Stomach smooth muscle (tissue), 2 donors: Measurements from ENCODE around the gene WDR90.

ENCODE experiments used
- H3K27ac ChIP-seq: one replicate; pipeline ENCODE4 v1.7.0; 2013; ENCODE audit warnings: mild to moderate bottlenecking, low read length, inconsistent platforms
- H3K27me3 ChIP-seq, 2 donors: one replicate each; pipeline ENCODE4 v1.7.0; 2013; ENCODE audit warnings: low read length in 2 of 2; ENCODE audit not compliant: insufficient read depth in 2 of 2, control insufficient read depth in 1 of 2
- H3K36me3 ChIP-seq, 2 donors: one replicate each; pipeline ENCODE4 v1.7.0; 2013; ENCODE audit warnings: low read length in 2 of 2; ENCODE audit not compliant: control insufficient read depth in 2 of 2, insufficient read depth in 2 of 2
- H3K4me1 ChIP-seq: one replicate; pipeline ENCODE4 v1.7.0; 2013; ENCODE audit warnings: low read length; ENCODE audit not compliant: control insufficient read depth, insufficient read depth
- H3K4me3 ChIP-seq, 2 donors: one replicate each; pipeline ENCODE4 v1.7.0; 2013; ENCODE audit warnings: low read length in 2 of 2
- H3K9ac ChIP-seq, 2 donors: one replicate each; pipeline ENCODE4 v1.7.0; 2013; ENCODE audit warnings: low read length in 2 of 2, mild to moderate bottlenecking in 1 of 2
- H3K9me3 ChIP-seq, 2 donors: one replicate each; pipeline ENCODE4 v1.7.0; 2013; ENCODE audit warnings: low read length in 2 of 2; ENCODE audit not compliant: control insufficient read depth in 2 of 2
- donor health status: healthy.
- donor health status: Pancreatic carcinoma.

Gene WDR90

DNA sequence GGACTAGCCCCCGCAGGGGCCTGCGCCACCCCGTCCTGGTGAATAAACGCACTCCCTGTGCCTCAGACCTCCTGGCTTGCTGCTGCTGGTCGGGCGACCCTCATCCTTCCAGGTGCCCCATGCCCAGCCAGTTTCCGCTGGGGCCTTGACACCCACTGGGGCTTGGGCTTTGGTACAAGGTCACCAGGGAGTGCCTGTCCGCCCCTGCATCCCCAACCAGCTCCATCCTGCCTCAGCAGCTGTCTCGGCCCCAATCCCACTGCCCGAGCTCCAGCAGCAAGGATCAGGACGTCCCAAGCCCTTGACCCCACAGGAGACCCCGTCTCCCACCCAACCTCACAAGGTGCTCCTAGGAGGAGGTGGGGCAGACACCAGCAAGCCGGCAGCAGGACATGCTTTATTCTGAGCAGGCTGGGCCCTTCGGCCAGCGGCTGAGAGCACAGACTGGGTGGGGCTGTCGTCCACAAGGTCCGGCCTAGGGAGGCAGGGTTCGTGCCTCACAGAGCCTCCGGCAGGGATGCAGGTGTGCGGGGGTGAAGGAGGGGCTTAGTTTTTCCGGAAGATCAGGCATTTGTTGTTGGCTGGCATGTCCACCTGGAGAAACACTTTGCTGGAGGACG is 15.0 kb upstream of the WDR90 start:
- Histone ChIP-seq H3K4me3 (no peak overlapping the region), H3K27ac (no peak overlapping the region), H3K9me3 (no peaks in the 10 kb centered on the region), H3K36me3 (no peaks in the 10 kb centered on the region), H3K4me1 (peaks cover 36% of the 10 kb centered on the region), H3K27me3 (peaks cover 2 to 6% of the 10 kb centered on the region in 2 donors), H3K9ac (no peak overlapping the region)

DNA sequence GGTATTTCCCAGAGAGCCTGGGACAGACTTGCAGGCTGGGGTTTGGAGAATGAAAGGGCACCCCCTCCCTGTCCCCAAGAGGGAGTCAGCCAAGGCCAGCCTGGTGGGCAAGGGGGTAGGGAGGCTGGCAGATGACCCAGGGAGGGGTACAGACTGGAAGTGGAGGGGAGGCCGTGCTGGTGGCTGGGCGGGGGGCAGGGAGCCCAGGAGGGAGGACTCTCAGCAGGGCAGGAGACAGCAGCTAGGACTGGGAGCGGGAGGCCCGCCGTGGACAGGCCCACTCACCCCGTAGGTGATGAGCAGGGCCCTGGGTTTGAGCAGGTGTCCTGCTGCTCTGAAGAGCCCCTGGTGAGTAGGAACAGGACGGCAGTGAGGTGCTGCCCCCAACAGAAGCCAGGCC is 14.2 kb upstream of the WDR90 start:
- Histone ChIP-seq H3K9ac (peak overlapping the region in 1 of 2 donors; percentile 93), H3K27me3 (peaks cover 2 to 6% of the 10 kb centered on the region in 2 donors), H3K4me1 (peaks cover 34% of the 10 kb centered on the region), H3K36me3 (no peaks in the 10 kb centered on the region), H3K9me3 (no peaks in the 10 kb centered on the region), H3K4me3 (peak overlapping the region in 1 of 2 donors; percentile 94), H3K27ac (no peak overlapping the region)

DNA sequence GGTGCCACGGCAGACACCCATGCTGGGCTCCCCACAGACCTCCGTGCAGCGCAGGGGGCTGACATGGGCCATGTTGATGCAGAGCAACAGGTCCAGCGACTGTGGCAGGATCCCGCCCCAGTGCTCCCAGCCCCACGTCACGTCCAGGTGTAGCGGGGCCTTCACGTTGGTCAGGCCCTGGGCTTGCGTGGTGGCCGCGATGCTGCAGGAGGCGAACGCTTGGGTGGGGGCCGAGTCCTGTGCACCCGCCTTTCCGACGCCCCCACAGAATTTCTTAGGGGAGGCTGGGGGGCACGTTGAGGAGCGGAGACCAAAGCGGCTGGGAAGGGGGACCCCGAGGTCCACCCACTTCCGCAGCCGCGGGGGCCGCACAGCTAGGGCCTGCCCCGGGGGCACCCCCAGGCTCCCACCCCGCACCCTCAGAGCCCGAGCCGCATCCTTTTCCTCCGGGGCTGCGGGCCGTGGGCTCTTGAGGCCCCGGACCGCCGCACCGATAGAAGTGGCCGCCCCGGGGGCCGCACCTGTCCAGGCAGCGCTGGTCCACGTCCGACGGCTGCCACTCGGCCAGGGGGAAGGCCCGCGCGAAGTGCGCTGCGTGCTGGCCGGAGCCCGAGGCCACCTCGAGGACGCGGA is 13.5 kb upstream of the WDR90 start:
- Histone ChIP-seq H3K4me3 (peak overlapping the region; percentile 94 to 97), H3K4me1 (peaks cover 28% of the 10 kb centered on the region), H3K27ac (peak overlapping the region; percentile 95), H3K9ac (peak overlapping the region; percentile 42 to 93), H3K9me3 (no peaks in the 10 kb centered on the region), H3K27me3 (peaks cover 0 to 6% of the 10 kb centered on the region in 2 donors), H3K36me3 (no peaks in the 10 kb centered on the region)

DNA sequence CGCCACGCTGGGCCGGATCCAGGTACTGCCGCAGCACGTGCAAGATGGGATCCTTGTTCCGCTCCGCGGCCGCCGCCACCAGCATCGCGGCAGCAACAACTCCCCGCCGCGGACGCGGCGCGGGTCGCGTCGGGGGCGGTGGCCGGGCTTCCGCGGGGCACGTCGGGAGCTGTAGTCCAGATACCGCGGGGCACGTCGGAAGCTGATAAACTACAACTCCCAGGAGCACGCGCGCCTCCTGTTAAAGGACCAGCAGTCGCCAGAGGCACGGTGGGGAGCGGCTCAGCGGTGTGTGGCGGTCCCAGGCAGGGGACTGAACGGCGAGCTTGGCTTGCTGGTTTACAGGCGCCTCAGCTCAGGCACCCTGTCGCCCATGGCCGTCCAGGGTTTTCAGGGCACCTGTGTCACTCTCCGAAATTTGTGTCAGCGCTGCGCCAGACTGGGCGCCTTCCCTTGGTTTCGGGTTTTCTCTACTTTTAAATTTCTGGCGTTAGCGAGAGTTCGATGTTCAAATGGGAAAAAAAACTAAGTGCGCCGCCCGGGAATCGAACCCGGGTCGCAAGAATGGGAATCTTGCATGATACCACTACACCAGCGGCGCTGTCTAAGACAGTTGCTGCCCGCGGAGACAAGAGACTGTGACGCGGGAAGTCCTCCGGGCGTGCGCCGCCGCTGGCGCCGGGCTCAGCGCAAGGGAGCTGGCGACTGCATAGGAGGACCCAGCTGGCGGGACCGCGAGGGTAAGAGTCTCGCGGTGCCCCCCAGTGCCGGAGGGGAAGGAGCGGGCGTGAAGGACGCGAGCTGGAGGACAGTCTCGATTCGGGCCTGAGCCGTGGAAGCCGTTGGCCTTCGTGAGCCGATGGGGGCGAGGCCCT is 12.7 kb upstream of the WDR90 start, which contains the start of gene METTL26:
Gene METTL26 (minus strand): TSS at position 100 of the 875 bp plus-strand sequence. CDS start 15 bp downstream, at position 85.
- peaks cover 0 to 4% of the 10 kb centered on the region in 2 donors for H3K27me3 ChIP-seq
- H3K9me3 ChIP-seq, result no peaks in the 10 kb centered on the region
- peak within 1 kb of the TSS; percentile 95 for H3K27ac ChIP-seq
- peak within 1 kb of the TSS; percentile 94 to 97 for H3K4me3 ChIP-seq
- H3K4me1 ChIP-seq, result peaks cover 30% of the 10 kb centered on the region
- H3K9ac ChIP-seq, result peak within 1 kb of the TSS; percentile 93 to 97
- no peaks in the 10 kb centered on the region for H3K36me3 ChIP-seq

DNA sequence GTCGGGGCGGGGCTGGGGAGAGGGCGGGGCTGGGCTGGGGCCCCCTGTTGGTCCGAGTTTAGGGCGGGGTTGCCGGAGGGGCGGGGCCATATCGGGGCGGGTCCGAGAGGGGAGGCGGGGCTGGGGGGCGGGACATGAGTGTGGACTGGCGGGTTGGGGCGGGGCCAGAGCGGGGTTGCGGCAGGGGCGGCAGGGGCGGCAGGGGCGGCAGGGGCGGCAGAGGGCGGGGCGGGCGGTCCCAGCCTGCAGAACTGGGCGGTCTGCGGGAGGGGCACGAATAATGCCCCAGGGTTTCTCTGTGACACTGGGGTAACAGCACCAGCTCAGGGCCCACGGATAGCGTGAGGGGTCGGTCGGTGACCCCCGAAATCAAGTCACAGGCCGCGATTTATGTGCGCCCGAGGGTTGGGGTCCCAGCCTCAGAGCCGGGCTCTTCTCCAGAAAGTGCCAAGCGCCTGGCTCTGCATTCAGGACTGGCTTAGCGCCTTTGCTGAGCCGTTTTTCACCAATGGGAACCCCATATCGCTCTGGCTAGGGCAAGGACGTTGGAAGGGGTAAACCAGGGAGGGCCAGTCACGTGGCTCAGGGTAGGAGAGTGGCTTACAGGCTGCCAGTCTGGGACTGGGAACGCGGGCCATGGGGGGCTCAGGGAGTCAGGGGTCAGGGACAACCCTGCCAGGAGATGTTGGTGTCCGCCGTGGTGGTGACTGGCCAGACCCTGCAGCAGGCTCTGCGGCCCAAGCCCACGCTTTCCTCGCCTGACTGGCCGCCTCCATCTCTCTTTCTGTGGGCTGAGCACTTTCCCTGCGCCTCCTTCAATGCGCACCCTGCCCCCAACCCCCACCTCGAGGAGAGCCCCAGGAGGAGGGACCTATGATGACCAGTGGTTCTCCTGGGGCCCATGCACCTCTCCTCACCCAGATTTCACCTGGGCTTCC is 11.8 kb upstream of the WDR90 start:
- peaks cover 0 to 1% of the 10 kb centered on the region in 2 donors for H3K27me3 ChIP-seq
- H3K36me3 ChIP-seq, result no peaks in the 10 kb centered on the region
- H3K4me1 ChIP-seq, result peaks cover 33% of the 10 kb centered on the region
- peak overlapping the region; percentile 94 to 97 for H3K4me3 ChIP-seq
- peak overlapping the region in 1 of 2 donors; percentile 93 for H3K9ac ChIP-seq
- H3K9me3 ChIP-seq, result no peaks in the 10 kb centered on the region
- peak overlapping the region; percentile 95 for H3K27ac ChIP-seq

DNA sequence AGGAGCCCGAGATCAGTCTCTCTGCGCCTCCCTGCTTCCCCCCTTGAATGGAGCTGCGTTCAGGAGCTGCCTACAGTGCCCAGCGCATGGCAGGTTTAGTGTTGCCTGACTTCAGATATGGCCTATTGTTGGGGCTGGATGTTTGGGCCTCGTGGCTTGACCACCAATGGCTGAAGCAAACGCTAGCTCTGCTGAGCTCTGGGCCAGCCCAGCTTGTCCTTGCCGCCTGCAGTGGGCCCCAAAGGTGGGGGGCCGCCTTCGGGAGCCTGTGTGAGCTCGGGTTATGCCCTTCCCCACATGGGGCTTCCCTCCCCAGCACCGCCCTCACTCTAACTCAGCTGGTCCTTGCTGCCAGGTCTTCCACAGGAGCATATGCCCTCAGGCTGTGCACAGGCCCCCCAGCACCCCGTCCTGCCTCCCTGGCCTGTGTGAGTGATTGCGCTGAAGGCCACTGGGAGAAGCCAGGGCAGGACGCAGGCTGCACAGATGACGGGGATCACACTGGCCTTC is 11.1 kb upstream of the WDR90 start:
- H3K9me3 ChIP-seq, result no peaks in the 10 kb centered on the region
- H3K9ac ChIP-seq, result no peak overlapping the region
- no peaks in the 10 kb centered on the region for H3K36me3 ChIP-seq
- H3K4me1 ChIP-seq, result peaks cover 41% of the 10 kb centered on the region
- H3K27ac ChIP-seq, result no peak overlapping the region
- H3K4me3 ChIP-seq, result peak overlapping the region in 1 of 2 donors; percentile 22
- no peaks in the 10 kb centered on the region for H3K27me3 ChIP-seq

DNA sequence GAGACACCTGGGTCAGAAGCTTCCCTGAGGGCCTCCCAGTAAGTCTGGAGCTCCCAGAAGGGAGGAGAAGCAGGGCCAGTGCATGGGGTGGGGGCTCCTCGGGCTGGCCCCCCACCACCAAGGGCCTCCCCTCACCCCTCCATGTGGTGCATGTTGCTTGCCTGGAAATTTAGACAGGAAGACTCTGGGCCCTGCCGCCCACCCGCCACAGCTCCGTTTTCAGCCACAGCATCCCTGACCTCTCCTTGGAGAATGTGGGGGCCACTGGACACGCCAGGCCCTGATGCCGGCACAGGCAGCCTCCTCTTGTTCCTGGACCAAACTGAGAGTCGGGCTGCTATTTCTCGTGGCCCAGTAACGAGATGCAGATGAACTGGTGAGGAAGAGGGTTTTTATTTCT is 10.3 kb upstream of the WDR90 start:
- H3K27ac ChIP-seq, result no peak overlapping the region
- peaks cover 43% of the 10 kb centered on the region for H3K4me1 ChIP-seq
- no peaks in the 10 kb centered on the region for H3K27me3 ChIP-seq
- H3K36me3 ChIP-seq, result no peaks in the 10 kb centered on the region
- H3K4me3 ChIP-seq, result no peak overlapping the region
- no peak overlapping the region for H3K9ac ChIP-seq
- no peaks in the 10 kb centered on the region for H3K9me3 ChIP-seq

DNA sequence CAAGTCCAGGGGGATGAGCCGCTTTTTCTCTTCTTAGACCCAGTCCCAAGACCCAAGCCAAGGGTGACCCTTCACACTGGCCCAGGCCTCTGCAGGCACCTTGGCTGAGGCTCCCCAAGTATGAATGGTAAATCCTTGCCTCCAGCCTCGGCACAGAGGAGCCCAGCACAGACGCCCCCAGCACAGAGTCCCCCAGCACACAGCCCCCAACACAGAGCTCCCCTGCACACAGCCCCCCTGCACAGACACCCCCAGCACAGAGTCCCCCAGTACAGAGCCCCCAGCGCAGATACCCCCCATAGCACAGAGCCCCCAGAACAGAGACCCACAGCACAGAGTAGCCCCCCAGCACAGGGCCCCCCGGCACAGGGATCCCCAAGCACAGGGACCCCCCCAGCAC is 8.6 kb upstream of the WDR90 start:
- no peak overlapping the region for H3K9ac ChIP-seq
- H3K36me3 ChIP-seq, result no peaks in the 10 kb centered on the region
- H3K9me3 ChIP-seq, result no peaks in the 10 kb centered on the region
- H3K4me3 ChIP-seq, result no peak overlapping the region
- H3K4me1 ChIP-seq, result peaks cover 32% of the 10 kb centered on the region
- H3K27ac ChIP-seq, result peak overlapping the region; percentile 83
- H3K27me3 ChIP-seq, result no peaks in the 10 kb centered on the region

DNA sequence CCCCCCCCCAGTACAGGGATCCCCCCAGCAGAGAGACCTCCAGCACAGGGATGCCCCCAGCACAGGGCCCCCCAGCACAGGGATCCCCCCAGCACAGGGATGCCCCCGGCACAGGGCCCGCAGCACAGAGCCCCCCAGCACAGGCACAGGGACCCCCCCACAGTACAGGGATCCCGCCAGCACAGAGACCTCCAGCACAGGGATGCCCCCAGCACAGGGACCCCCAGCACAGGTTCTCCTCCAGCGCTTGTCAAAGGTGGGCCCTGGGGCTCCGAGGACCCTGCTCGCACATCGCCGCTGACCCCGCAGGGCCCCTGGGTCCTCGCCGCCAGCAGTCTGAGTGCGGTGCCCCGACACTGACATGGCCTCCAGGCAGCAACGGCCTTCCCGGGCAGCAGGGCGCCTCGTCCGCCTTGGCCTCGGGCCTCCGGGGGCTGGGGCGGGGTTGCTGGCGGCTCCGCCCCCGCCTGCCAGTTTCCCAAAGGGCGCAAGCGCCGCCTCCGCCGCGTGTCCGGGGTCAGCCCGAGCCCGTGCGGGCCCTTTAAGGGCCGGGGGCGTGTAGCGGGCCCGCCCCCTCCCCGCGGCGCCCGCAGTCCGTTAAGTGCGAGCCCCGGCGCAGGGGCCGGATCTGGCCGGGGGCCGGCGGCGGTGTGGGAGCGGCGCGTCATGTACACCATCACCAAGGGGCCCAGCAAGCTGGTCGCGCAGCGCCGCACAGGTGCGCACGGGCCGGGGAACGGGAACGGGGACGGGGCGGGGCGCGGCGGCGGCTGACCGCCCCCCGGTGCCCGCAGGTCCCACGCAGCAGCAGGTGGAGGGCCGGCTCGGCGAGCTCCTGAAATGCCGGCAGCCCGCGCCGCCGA is 7.6 kb upstream of the WDR90 start, which contains the start of gene MCRIP2:
Gene MCRIP2 (plus strand): TSS at position 503 of the 863 bp plus-strand sequence. CDS start 164 bp downstream, at position 667.
- Histone ChIP-seq H3K9ac (peak within 1 kb of the TSS; percentile 76 to 83), H3K9me3 (no peaks in the 10 kb centered on the region), H3K4me1 (peaks cover 38% of the 10 kb centered on the region), H3K27me3 (no peaks in the 10 kb centered on the region), H3K4me3 (peak within 1 kb of the TSS; percentile 69 to 80), H3K36me3 (no peaks in the 10 kb centered on the region), H3K27ac (peak within 1 kb of the TSS; percentile 83)
